Activated gamma-delta T cell (primary cell): ENCODE measurements around the gene SAMM50.

Source experiments
- DNase-seq: peaks from one replicate; lab custom pipeline; 2025; lab: John Stamatoyannopoulos, UW
- total RNA-seq, 2 donors: gene quantifications; one replicate each; lab custom pipeline; 2026; lab: John Stamatoyannopoulos, UW

SAMM50 gene
- 35.5 to 39.9 reads per million in 2 donors for total RNA-seq

- peak; percentile 82 for DNase-seq
Observed at GRCh38 chr22:43955040-43955882, at the start of gene SAMM50. Gene SAMM50 (plus strand): TSS chr22:43955442. CDS start chr22:43955578, 136 bp downstream.

GRCh38 chr22:43905681-43906080 lies 49.6 kb upstream of the SAMM50 start:
- no peak for DNase-seq

DNA sequence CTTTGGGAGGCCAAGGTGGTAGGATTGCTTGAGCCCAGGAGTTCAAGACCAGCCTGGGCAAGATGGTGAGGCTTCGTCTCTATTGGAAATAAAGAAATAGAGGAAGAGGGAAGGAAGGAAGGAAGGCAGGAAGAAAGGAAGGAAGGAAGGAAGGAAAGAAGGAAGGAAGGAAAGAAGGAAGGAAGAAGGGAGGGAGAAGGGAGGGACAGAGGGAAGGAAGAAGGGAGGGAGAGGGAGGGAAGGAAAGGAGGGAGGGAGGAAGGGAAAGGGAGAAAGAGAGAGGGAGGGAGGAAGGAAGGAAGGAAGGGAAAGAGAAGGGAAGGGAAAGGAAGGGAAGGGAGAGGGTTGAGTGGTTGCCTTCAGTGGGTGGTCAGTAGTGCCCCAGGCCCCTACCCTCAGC lies 45.5 kb upstream of the SAMM50 start:
- DNase-seq: no peak

- no peak for DNase-seq
Observed at GRCh38 chr22:43910178-43910695, 45.0 kb upstream of the SAMM50 start.

DNA sequence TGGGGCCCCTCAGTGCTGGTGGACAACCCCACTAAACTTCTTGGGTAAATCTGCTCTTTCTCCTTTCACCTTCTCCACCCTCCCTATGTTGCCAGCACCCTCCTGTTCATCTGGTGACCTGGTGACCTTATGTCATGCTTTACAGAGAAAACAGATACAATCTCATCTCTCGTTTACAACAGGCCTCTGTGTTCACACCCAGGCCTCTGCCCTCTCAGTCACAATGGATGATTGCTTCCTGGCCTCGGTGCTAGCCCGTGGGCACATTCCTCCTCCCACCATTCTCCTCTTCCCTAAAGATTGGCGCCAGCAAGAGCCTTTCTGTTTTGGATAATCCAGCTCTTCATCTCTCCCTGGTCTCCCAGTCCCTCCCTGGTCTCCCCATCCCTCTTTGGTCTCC lies 43.9 kb upstream of the SAMM50 start:
- DNase-seq: no peak

- DNase-seq: no peak
Observed at GRCh38 chr22:43917521-43917920, 37.7 kb upstream of the SAMM50 start.

DNA sequence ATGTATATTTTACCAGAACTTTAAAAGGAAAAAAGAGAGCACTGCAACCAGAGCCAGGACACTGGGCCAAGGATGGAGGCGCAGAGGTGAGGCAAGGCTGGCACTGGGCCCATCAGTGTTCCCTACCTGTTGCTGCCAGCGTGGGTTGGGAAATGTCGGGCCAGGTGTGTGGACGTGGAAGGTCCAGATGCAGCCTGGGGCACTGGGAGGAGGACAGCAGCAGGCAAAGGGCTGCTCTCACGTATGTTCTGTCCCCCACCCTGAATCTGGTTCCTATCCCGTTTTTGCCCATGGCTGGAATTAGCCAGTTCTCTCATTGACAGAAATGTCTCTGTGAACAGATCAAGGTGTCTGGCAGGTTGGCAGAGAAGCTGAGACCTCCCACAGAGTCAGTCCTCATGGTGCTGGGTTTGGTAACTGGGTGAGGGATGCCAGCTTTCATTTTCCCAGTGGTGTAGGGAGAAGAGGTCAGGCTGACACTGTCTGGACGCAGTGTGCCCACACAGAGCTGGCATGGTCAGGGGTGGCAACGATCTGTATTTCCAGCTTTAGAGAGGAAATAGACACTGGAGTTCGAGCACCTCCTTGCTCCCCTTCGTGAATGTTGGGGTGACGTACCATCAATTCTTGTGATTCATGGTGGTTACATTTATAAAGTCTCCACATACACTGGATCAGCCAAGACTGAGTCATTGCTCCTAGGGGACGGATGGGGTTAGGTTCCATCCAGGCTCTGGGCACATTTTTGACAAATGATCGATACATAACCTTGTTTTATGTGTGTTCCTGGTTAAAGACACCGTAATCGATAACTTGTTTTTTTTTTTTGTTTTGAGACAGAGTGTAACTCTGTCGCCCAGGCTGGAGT lies 35.9 kb upstream of the SAMM50 start:
- DNase-seq: no peak

- DNase-seq: no peak
Observed at GRCh38 chr22:43921370-43921769, 33.9 kb upstream of the SAMM50 start.

- no peak for DNase-seq
Observed at GRCh38 chr22:43922123-43922522, 33.1 kb upstream of the SAMM50 start.

DNA sequence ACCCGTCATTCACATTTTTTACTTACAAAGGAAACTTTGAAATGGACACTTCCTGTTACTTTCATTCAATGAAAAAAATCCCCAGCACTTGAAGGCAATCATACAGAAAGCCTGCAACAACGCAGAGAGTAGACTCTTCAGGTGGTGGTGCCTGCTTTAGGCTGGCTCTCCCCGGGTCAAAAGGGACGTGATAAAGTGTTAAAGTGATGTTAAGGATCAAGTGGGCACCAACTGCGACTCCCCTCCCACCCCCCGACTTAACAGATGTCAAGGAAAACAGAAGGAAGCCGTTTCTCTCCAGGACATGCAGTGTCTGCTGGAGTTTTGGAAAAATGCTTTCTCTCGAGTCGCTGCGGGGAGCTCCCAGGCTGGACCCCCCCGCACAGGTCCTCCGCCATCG lies 32.1 kb upstream of the SAMM50 start:
- no peak for DNase-seq

DNA sequence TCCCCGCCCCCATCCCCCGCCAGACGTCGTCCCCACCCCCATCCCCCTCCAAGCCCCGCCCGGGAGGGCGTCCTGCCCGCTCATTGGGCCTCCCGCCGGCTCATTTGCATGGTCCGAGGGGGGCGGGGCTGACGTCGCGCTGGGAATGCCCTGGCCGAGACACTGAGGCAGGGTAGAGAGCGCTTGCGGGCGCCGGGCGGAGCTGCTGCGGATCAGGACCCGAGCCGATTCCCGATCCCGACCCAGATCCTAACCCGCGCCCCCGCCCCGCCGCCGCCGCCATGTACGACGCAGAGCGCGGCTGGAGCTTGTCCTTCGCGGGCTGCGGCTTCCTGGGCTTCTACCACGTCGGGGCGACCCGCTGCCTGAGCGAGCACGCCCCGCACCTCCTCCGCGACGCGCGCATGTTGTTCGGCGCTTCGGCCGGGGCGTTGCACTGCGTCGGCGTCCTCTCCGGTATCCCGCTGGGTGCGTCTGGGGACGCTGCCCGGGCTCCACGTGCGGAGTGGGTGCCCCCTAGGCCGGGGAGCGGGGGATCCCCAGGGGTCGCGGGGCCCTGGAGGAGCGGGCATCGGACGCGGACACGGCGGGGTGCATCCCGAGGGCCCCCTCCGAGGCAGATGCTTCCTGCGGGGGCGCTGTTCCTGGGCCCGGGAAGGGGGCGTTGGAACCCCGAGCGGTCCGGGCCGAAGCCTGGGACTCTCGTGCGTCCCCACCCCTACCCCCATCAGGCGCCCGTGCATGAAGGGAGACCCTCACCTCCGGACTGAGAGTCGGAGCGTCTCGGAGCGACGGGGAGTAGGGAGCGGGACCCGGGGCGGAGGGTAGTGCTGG lies 31.4 kb upstream of the SAMM50 start, which contains the start of gene PNPLA3:
Gene PNPLA3, plus strand, starts transcription at position 175 of the 834 bp plus-strand sequence. Its CDS starts 107 bp downstream, at position 282.
- peak; percentile 69 for DNase-seq

- no peak for DNase-seq
Observed at GRCh38 chr22:43924877-43925276, 30.4 kb upstream of the SAMM50 start.

- DNase-seq: no peak
Observed at GRCh38 chr22:43925433-43926348, 29.6 kb upstream of the SAMM50 start.

- DNase-seq: no peak
Observed at GRCh38 chr22:43926349-43926710, 28.9 kb upstream of the SAMM50 start.

DNA sequence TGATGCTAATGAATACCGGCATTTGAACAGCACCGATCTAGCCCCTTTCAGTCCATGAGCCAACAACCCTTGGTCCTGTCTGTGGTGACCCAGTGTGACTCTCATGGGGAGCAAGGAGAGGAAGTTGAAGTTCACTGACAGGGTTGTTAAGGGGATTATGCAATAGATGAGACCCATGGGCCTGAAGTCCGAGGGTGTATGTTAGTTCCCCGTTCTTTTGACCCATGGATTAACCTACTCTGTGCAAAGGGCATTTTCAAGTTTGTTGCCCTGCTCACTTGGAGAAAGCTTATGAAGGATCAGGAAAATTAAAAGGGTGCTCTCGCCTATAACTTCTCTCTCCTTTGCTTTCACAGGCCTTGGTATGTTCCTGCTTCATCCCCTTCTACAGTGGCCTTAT lies 26.8 kb upstream of the SAMM50 start:
- no peak for DNase-seq

DNA sequence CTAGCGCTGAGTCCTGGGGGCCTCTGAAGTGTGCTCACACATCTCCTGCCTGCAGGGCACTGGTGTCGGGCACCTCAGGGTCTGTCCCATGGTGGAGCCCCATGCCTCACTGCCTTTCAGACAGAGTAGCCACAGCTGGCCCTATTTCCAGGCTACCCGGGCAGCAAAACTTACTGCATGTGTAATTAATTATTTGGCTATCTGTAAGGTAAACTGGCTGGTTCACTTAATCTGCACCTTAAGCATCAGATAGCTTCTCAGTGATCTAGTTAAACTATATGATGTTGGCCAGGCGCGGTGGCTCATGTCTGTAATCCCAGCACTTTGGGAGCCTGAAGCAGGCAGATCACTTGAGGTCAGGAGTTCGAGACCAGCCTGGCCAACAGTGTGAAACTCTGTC lies 26.3 kb upstream of the SAMM50 start:
- no peak for DNase-seq

DNA sequence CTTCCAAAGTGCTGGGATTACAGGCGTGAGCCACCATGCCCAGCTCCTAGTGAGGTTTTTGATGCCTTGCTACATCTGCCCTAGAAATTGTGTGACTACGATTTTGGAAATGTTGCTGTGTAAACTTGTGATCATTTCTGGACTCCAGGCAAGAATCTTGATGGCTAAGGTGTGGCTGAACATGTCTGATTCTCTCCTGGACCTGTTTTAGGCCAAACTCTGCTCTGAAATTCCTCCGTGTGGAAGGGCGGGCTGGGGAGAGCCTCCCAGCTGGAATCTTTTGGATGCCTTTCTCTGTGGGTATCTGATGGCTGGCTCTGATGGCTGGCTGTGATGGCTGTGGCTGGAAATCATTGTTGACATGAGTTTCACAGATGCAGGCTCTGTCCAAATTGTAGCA lies 23.5 kb upstream of the SAMM50 start:
- DNase-seq: no peak

- DNase-seq: no peak
Observed at GRCh38 chr22:43941449-43941848, 13.8 kb upstream of the SAMM50 start.

DNA sequence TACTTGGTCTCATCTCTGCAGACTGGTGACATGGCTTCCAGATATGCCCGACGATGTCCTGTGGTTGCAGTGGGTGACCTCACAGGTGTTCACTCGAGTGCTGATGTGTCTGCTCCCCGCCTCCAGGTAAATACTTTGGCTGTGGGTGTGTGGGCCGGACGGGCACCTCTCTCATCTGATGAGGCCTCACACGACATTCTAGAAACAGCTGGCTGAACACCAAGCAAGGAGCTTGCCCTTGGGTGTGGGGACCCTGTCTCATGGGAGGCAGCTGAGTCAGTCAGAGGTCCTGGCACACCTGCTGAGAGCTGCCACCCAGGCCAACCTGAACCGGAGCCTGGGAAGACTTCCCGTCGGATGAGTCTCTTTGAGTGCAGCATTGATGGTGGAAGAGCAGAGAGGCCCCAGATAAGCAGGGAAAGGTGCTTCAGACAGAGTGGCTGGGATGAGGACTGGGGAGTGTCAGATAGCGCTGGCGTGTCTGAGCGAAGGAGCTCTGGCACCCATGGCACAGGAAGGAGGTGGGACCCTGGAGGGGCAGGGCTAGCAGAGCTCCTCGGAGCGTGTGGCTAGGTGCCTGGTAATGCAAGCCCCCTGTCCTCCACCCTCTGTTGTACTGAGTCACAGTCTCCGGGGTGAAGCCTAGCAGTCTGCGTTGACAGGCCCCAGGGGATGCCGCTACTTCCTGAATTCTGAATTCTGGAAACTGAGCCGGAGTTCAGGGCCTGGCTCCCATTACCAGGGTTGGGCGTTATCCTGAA lies 10.4 kb upstream of the SAMM50 start:
- no peak for DNase-seq
